HCT116 (cell line): ENCODE measurements around the gene CSTF3. TPM values are rescaled to one million over a fixed set of nuclear protein-coding genes. Genes with fewer than 3 reads are reported as not detected.

Experiments used
- ATAC-seq: fragments of 200-7000 bp; cut with Tn5 transposase; 2 replicates; pipeline ENCODE4 v1.9.1; 2020; ENCODE audit warnings: mild to moderate bottlenecking, moderate library complexity
- BruUV-seq: library from RNA; stranded (reverse); fragments of 400-500 nt; replicated peaks from 2 replicates; lab custom pipeline; 2021; lab: Mats Ljungman, UMichigan
- CTCF ChIA-PET: fragments of 300-600 bp; sonication (Branson Sonifier 250); formaldehyde crosslinking; loops from one replicate; lab custom pipeline; 2021; ENCODE audit warnings: antibody characterized with exemption; lab: Charles Lee
- POLR2A ChIA-PET: fragments of 300-600, 350-600 bp; sonication (Branson Sonifier 250); formaldehyde crosslinking; loops from one replicate; lab custom pipeline; 2021; ENCODE audit warnings: antibody characterized with exemption; lab: Charles Lee
- RAD21 ChIA-PET, 2 experiments: fragments of 300-600 bp; sonication (Branson Sonifier 250); formaldehyde crosslinking; loops; one replicate each; lab custom pipeline; 2023; ENCODE audit warnings: low total read pairs in 2 of 2; ENCODE audit not compliant: uncharacterized antibody in 2 of 2, unreplicated experiment in 2 of 2, low non-redundant PET in 1 of 2; lab: Charles Lee
- DNase-seq: peaks from one replicate; pipeline ENCODE4 v3.0.0-alpha.2; 2010; ENCODE audit warnings: low read depth, low spot score
- H2AFZ ChIP-seq: fragments of 200-600 bp; shearing (Covaris generic), sonication (generic); 2 replicates; pipeline ENCODE4 v1.6.1; 2017; ENCODE audit warnings: low read depth, mixed run types, mixed read lengths, antibody characterized with exemption, low read length; ENCODE audit not compliant: poor library complexity, severe bottlenecking
- H3K27ac ChIP-seq: 2 replicates; pipeline ENCODE4 v1.5.1; 2012; ENCODE audit warnings: low read depth, low read length
- H3K27me3 ChIP-seq: fragments of 200-600 bp; sonication (generic); 2 replicates; pipeline ENCODE4 v1.6.1; 2016; ENCODE audit warnings: mixed run types, low read length, mixed read lengths; ENCODE audit not compliant: insufficient read depth
- H3K36me3 ChIP-seq, 2 experiments: fragments of 200-500 bp in 1 of 2; fragments of 200-600 bp in 1 of 2; sonication (Bioruptor generic) in 1 of 2; sonication (generic) in 1 of 2; 2 replicates each; pipeline versions ENCODE4 v1.5.1 to v1.6.1; 2014 to 2016; ENCODE audit warnings: low read length in 2 of 2, inconsistent platforms in 1 of 2, mixed read lengths in 1 of 2, mixed run types in 1 of 2; ENCODE audit not compliant: insufficient read depth in 2 of 2, control insufficient read depth in 1 of 2
- H3K4me1 ChIP-seq, 2 experiments: fragments of 200-600 bp in 1 of 2; sonication (generic) in 1 of 2; 2 replicates each; pipeline versions ENCODE4 v1.5.1 to v1.6.1; 2012 to 2017; ENCODE audit warnings: low read length in 2 of 2, inconsistent platforms in 1 of 2, mild to moderate bottlenecking in 1 of 2, mixed read lengths in 1 of 2, mixed run types in 1 of 2, moderate library complexity in 1 of 2; ENCODE audit not compliant: insufficient read depth in 2 of 2, control insufficient read depth in 1 of 2
- H3K4me2 ChIP-seq: fragments of 200-600 bp; sonication (generic); 2 replicates; pipeline ENCODE4 v1.6.1; 2017; ENCODE audit warnings: mixed run types, low read length, mixed read lengths
- H3K4me3 ChIP-seq, 2 experiments: fragments of 200-600 bp in 1 of 2; sonication (generic) in 1 of 2; replicated peaks in 1 of 2; 2 replicates each; pipeline ENCODE4 v1.5.1; 2011 to 2016; ENCODE audit warnings: low read length in 2 of 2, control low read depth in 1 of 2, low read depth in 1 of 2, mild to moderate bottlenecking in 1 of 2, mixed read lengths in 1 of 2, mixed run types in 1 of 2
- H3K79me2 ChIP-seq: fragments of 200-600 bp; sonication (generic); 2 replicates; pipeline ENCODE4 v1.6.1; 2017; ENCODE audit warnings: mild to moderate bottlenecking, mixed run types, low read length, moderate library complexity, mixed read lengths; ENCODE audit not compliant: insufficient read depth
- H3K9ac ChIP-seq: fragments of 200-600 bp; sonication (generic); 2 replicates; pipeline ENCODE4 v1.6.1; 2016; ENCODE audit warnings: low read length, mixed read lengths
- H3K9me2 ChIP-seq: fragments of 200-600 bp; sonication (generic), shearing (Covaris generic); 2 replicates; pipeline ENCODE4 v1.6.1; 2017; ENCODE audit warnings: mixed run types, mild to moderate bottlenecking, moderate library complexity; ENCODE audit not compliant: insufficient read depth
- H3K9me3 ChIP-seq, 2 experiments: fragments of 200-500 bp in 1 of 2; fragments of 200-600 bp in 1 of 2; sonication (Bioruptor generic) in 1 of 2; sonication (generic) in 1 of 2; 2 replicates each; pipeline ENCODE4 v1.6.1; 2014 to 2017; ENCODE audit warnings: low read length in 2 of 2, mixed read lengths in 2 of 2, inconsistent platforms in 1 of 2, low read depth in 1 of 2, mild to moderate bottlenecking in 1 of 2, mixed run types in 1 of 2, moderate library complexity in 1 of 2; ENCODE audit not compliant: control insufficient read depth in 1 of 2, insufficient read depth in 1 of 2
- H4K20me1 ChIP-seq: fragments of 200-600 bp; sonication (generic), shearing (Covaris generic); 2 replicates; pipeline ENCODE4 v1.6.1; 2017; ENCODE audit warnings: mixed run types, mild to moderate bottlenecking, moderate library complexity; ENCODE audit not compliant: insufficient read depth
- CBX3 ChIP-seq: IDR thresholded peaks from 2 replicates; pipeline ENCODE4 v1.6.1; 2012; ENCODE audit warnings: low read depth
- CEBPB ChIP-seq: IDR thresholded peaks from 2 replicates; pipeline ENCODE4 v1.6.1; 2012; ENCODE audit warnings: low read depth
- EGR1 ChIP-seq: IDR thresholded peaks from 2 replicates; pipeline ENCODE4 v1.6.1; 2012; ENCODE audit warnings: low read depth
- EZH2 ChIP-seq: fragments of 200-600 bp; sonication (generic); IDR thresholded peaks from 2 replicates; pipeline ENCODE4 v1.6.1; 2017; ENCODE audit warnings: antibody characterized with exemption, mixed run types
- POLR2AphosphoS5 ChIP-seq: IDR thresholded peaks from 2 replicates; pipeline ENCODE4 v1.6.1; 2011; ENCODE audit warnings: mild to moderate bottlenecking, low read depth, low read length, moderate library complexity
- RAD21 ChIP-seq: IDR thresholded peaks from 2 replicates; pipeline ENCODE4 v1.6.1; 2012; ENCODE audit warnings: low read depth, mild to moderate bottlenecking
- TCF7L2 ChIP-seq: IDR thresholded peaks from 2 replicates; pipeline ENCODE4 v1.7.0; 2011; ENCODE audit warnings: borderline replicate concordance, inconsistent platforms; ENCODE audit not compliant: insufficient read depth, insufficient read length; ENCODE audit errors: extremely low read depth
- YY1 ChIP-seq: IDR thresholded peaks from 2 replicates; pipeline ENCODE4 v1.6.1; 2011; ENCODE audit warnings: low read length, low read depth, moderate library complexity, mild to moderate bottlenecking; ENCODE audit not compliant: insufficient replicate concordance; ENCODE audit errors: extremely low read depth
- ZNF274 ChIP-seq: fragments of 200-500 bp; sonication (Bioruptor generic); IDR thresholded peaks from 2 replicates; pipeline ENCODE4 v1.6.1; 2014; ENCODE audit warnings: mild to moderate bottlenecking, low read depth, low read length, inconsistent platforms
- intact Hi-C: fragments of 100-400 bp; cut with micrococcal nuclease; formaldehyde crosslinking; loops from 2 replicates; pipeline ENCODE4 v1.10.0; 2022
- total RNA-seq: library from RNA; stranded (reverse); gene quantifications from one replicate; pipeline ENCODE4 v1.2.1, GENCODE V29; 2021; ENCODE audit not compliant: unreplicated experiment
- TF ChIP-seq, protein P1 (sequence below), 3 experiments: fragments of 200-600 bp in 1 of 3; sonication (generic) in 1 of 3; IDR thresholded peaks in 2 of 3; conservative IDR thresholded peaks in 1 of 3; 2 replicates each; pipeline ENCODE4 v1.5.1; 2012 to 2017; ENCODE audit warnings: low read depth in 2 of 3, low read length in 2 of 3, antibody characterized with exemption in 1 of 3, borderline replicate concordance in 1 of 3, control low read depth in 1 of 3, mild to moderate bottlenecking in 1 of 3, mixed read lengths in 1 of 3, mixed run types in 1 of 3, moderate library complexity in 1 of 3; ENCODE audit not compliant: insufficient read depth in 1 of 3
- TF ChIP-seq, protein P2 (sequence below): IDR thresholded peaks from 2 replicates; pipeline ENCODE4 v1.6.1; 2012; ENCODE audit warnings: low read depth
- TF ChIP-seq, protein P3 (sequence below): IDR thresholded peaks from 2 replicates; pipeline ENCODE4 v1.6.1; 2012

CSTF3 gene
- total RNA-seq, 1 experiment from 2014 or later: 39.3 TPM

DNA sequence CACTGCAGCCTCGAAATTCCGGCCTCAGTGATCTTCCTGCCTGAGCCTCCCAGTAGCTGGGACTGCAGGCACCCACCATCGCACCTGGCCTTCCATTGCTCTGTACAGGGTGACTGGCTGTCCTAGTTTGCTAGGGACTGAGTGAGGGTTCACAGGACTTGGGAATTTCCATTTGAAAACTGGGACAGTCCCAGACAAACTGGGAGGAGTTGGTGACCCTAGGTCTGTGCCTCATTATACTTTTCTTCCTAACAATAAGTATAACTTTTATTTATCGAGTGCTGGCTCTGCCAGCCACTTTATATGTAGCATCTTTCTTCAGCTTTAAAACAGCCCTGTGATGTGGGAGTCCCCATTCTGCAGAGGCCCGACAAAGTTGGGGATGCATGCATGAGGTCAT lies 96.4 kb downstream of the CSTF3 start:
- ATAC-seq (no peak), DNase-seq (no peak)
- POLR2A ChIA-PET: no interaction called here
- intact Hi-C loops: loop anchor here (1.0 to 10.0 kb wide), 7 partner anchors 88 to 350 kb away; no protein-coding TSS in a partner anchor
- H3K4me2 ChIP-seq: no peak overlapping the region
- no peaks in the 10 kb centered on the region for H4K20me1 ChIP-seq
- H3K9me3 ChIP-seq: no peaks in the 10 kb centered on the region
- CTCF ChIA-PET: interaction anchor here (0.6 to 2.0 kb wide), 13 partner anchors 13 to 272 kb away, joined by 3 to 18 read pairs (median 5); partner anchors contain the start of genes DEPDC7 and TCP11L1
- no peaks in the 10 kb centered on the region for H3K36me3 ChIP-seq
- RAD21 ChIA-PET: interaction anchor here in 1 of 2 experiments (0.9 kb wide), 1 partner anchor 256 kb away, joined by 3 read pairs; no protein-coding TSS in a partner anchor
- no peak overlapping the region for H3K9ac ChIP-seq
- no peaks in the 10 kb centered on the region for H3K27me3 ChIP-seq
- no peak overlapping the region for H3K4me3 ChIP-seq
- no peaks in the 10 kb centered on the region for H3K9me2 ChIP-seq
- H3K4me1 ChIP-seq: peaks cover 20 to 29% of the 10 kb centered on the region in 2 experiments
- no peak overlapping the region for H3K27ac ChIP-seq
- H2AFZ ChIP-seq: no peak overlapping the region
- BruUV-seq: no TSS peak
- H3K79me2 ChIP-seq: no peaks in the 10 kb centered on the region
- TF ChIP-seq RAD21 (no peak), EZH2 (no peak)

GRCh38 chr11:33064033-33064825 lies 97.1 kb downstream of the CSTF3 start:
- no peaks in the 10 kb centered on the region for H3K27me3 ChIP-seq
- DNase-seq (no peak), ATAC-seq (no peak)
- no peaks in the 10 kb centered on the region for H3K36me3 ChIP-seq
- ChIA-PET CTCF (interaction anchor here (1.6 to 2.0 kb wide), 5 partner anchors 20 to 254 kb away, joined by 3 to 18 read pairs (median 4); no protein-coding TSS in a partner anchor), RAD21 (no interaction called here), POLR2A (no interaction called here)
- intact Hi-C loops: loop anchor here (5.0 to 10.0 kb wide), 3 partner anchors 87 to 349 kb away; no protein-coding TSS in a partner anchor
- H3K9ac ChIP-seq: no peak overlapping the region
- H3K9me2 ChIP-seq: no peaks in the 10 kb centered on the region
- H3K79me2 ChIP-seq: no peaks in the 10 kb centered on the region
- BruUV-seq: no TSS peak
- H4K20me1 ChIP-seq: no peaks in the 10 kb centered on the region
- no peak overlapping the region for H3K4me2 ChIP-seq
- peaks cover 20 to 32% of the 10 kb centered on the region in 2 experiments for H3K4me1 ChIP-seq
- no peak overlapping the region for H3K4me3 ChIP-seq
- H3K27ac ChIP-seq: no peak overlapping the region
- H2AFZ ChIP-seq: no peak overlapping the region
- H3K9me3 ChIP-seq: no peaks in the 10 kb centered on the region
- TF ChIP-seq TCF7L2 (no peak), POLR2AphosphoS5 (no peak), CBX3 (no peak), CEBPB (no peak), RAD21 (no peak), ZNF274 (no peak), YY1 (no peak), EGR1 (no peak)
- TF ChIP-seq, protein P1, sequence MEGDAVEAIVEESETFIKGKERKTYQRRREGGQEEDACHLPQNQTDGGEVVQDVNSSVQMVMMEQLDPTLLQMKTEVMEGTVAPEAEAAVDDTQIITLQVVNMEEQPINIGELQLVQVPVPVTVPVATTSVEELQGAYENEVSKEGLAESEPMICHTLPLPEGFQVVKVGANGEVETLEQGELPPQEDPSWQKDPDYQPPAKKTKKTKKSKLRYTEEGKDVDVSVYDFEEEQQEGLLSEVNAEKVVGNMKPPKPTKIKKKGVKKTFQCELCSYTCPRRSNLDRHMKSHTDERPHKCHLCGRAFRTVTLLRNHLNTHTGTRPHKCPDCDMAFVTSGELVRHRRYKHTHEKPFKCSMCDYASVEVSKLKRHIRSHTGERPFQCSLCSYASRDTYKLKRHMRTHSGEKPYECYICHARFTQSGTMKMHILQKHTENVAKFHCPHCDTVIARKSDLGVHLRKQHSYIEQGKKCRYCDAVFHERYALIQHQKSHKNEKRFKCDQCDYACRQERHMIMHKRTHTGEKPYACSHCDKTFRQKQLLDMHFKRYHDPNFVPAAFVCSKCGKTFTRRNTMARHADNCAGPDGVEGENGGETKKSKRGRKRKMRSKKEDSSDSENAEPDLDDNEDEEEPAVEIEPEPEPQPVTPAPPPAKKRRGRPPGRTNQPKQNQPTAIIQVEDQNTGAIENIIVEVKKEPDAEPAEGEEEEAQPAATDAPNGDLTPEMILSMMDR (IDR thresholded peaks at IDR 0.05 in 2 of 3, conservative IDR thresholded peaks at IDR 0.05 in 1 of 3; ENCODE audit: borderline replicate concordance in 1 of 3, insufficient read depth in 1 of 3, low read depth in 2 of 3, low read length in 2 of 3): no peak
- TF ChIP-seq, protein P2, sequence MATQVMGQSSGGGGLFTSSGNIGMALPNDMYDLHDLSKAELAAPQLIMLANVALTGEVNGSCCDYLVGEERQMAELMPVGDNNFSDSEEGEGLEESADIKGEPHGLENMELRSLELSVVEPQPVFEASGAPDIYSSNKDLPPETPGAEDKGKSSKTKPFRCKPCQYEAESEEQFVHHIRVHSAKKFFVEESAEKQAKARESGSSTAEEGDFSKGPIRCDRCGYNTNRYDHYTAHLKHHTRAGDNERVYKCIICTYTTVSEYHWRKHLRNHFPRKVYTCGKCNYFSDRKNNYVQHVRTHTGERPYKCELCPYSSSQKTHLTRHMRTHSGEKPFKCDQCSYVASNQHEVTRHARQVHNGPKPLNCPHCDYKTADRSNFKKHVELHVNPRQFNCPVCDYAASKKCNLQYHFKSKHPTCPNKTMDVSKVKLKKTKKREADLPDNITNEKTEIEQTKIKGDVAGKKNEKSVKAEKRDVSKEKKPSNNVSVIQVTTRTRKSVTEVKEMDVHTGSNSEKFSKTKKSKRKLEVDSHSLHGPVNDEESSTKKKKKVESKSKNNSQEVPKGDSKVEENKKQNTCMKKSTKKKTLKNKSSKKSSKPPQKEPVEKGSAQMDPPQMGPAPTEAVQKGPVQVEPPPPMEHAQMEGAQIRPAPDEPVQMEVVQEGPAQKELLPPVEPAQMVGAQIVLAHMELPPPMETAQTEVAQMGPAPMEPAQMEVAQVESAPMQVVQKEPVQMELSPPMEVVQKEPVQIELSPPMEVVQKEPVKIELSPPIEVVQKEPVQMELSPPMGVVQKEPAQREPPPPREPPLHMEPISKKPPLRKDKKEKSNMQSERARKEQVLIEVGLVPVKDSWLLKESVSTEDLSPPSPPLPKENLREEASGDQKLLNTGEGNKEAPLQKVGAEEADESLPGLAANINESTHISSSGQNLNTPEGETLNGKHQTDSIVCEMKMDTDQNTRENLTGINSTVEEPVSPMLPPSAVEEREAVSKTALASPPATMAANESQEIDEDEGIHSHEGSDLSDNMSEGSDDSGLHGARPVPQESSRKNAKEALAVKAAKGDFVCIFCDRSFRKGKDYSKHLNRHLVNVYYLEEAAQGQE: no peak
- TF ChIP-seq, protein P3, sequence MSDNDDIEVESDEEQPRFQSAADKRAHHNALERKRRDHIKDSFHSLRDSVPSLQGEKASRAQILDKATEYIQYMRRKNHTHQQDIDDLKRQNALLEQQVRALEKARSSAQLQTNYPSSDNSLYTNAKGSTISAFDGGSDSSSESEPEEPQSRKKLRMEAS: no peak
